GM12878 (cell line): Measurements from ENCODE around the gene RAB29. TPM values are rescaled to one million over a fixed set of nuclear protein-coding genes. Genes with fewer than 3 reads are reported as not detected.

ENCODE experiments used
- ATAC-seq: fragments of 200-7000 bp; cut with Tn5 transposase; 3 replicates; pipeline ENCODE4 v1.9.1; 2020; ENCODE audit warnings: mild to moderate bottlenecking, moderate library complexity
- BruUV-seq: library from RNA; stranded (reverse); fragments of 400-500 nt; replicated peaks from 2 replicates; lab custom pipeline; 2021; lab: Mats Ljungman, UMichigan
- CTCF ChIA-PET: fragments of 300-600 bp; sonication (Branson Sonifier 250); formaldehyde crosslinking; extraction: SDS; loops from one replicate; lab custom pipeline; 2021; ENCODE audit warnings: inconsistent platforms; lab: Yijun Ruan, JAX
- POLR2A ChIA-PET: fragments of 350-600 bp; formaldehyde crosslinking; extraction: SDS; loops from one replicate; lab custom pipeline; 2021; ENCODE audit warnings: inconsistent platforms; lab: Charles Lee
- RAD21 ChIA-PET: fragments of 300-600 bp; sonication (Branson Sonifier 250); formaldehyde crosslinking; loops from one replicate; lab custom pipeline; 2023; ENCODE audit warnings: antibody characterized with exemption; ENCODE audit not compliant: unreplicated experiment; lab: Charles Lee
- SMC1A ChIA-PET: fragments of 300-600 bp; sonication (Branson Sonifier 250); formaldehyde crosslinking; loops from one replicate; lab custom pipeline; 2023; ENCODE audit not compliant: unreplicated experiment, uncharacterized antibody; lab: Charles Lee
- DNase-seq: peaks from one replicate; pipeline ENCODE4 v3.0.0-alpha.2; 2011; ENCODE audit warnings: low read depth, low spot score
- FAIRE-seq: peaks from 3 replicates; lab custom pipeline; 2011; peaks lifted over from hg19 to GRCh38; lab: Jason Lieb, UNC
- H2AFZ ChIP-seq: 2 replicates; pipeline ENCODE4 v1.6.0; 2011; ENCODE audit warnings: low read depth, low read length, control low read depth; ENCODE audit not compliant: control insufficient read depth
- H3K27ac ChIP-seq: 2 replicates; pipeline ENCODE4 v1.5.1; 2011; ENCODE audit warnings: control low read depth; ENCODE audit not compliant: control insufficient read depth, insufficient read depth
- H3K27me3 ChIP-seq, 2 experiments: replicated peaks in 1 of 2; 2 replicates each; pipeline versions ENCODE4 v1.6.0 to v1.6.1; 2011; ENCODE audit warnings: low read length in 1 of 2; ENCODE audit not compliant: control insufficient read depth in 2 of 2, insufficient read depth in 2 of 2
- H3K36me3 ChIP-seq, 2 experiments: 2 replicates each; pipeline ENCODE4 v1.5.1; 2011; ENCODE audit warnings: low read length in 1 of 2; ENCODE audit not compliant: control insufficient read depth in 2 of 2, insufficient read depth in 2 of 2
- H3K4me1 ChIP-seq: 2 replicates; pipeline ENCODE4 v1.6.1; 2011; ENCODE audit warnings: mild to moderate bottlenecking, low read length, moderate library complexity, mixed read lengths; ENCODE audit not compliant: control insufficient read depth, insufficient read depth
- H3K4me2 ChIP-seq: 2 replicates; pipeline ENCODE4 v1.6.0; 2011; ENCODE audit warnings: control low read depth; ENCODE audit not compliant: control insufficient read depth, insufficient read depth
- H3K4me3 ChIP-seq: fragments of 200-600 bp; sonication (generic); 2 replicates; pipeline ENCODE4 v1.5.1; 2016
- H3K79me2 ChIP-seq: 2 replicates; pipeline ENCODE4 v1.6.0; 2011; ENCODE audit warnings: low read length; ENCODE audit not compliant: control insufficient read depth, insufficient read depth
- H3K9ac ChIP-seq: 2 replicates; pipeline ENCODE4 v1.8.0; 2011; ENCODE audit warnings: low read length, control low read depth, mixed read lengths; ENCODE audit not compliant: control insufficient read depth, insufficient read depth
- H3K9me3 ChIP-seq: replicated peaks from 3 replicates; pipeline ENCODE4 v1.5.1; 2011; ENCODE audit warnings: mild to moderate bottlenecking, low read length; ENCODE audit not compliant: control insufficient read depth, insufficient read depth
- H4K20me1 ChIP-seq: 2 replicates; pipeline ENCODE4 v1.6.0; 2011; ENCODE audit not compliant: control insufficient read depth, insufficient read depth
- BHLHE40 ChIP-seq, 2 experiments: fragments of 450-650 bp in 1 of 2; IDR thresholded peaks; 2 replicates each; pipeline ENCODE4 v1.6.1; 2011 to 2017; ENCODE audit warnings: low read depth in 2 of 2, borderline replicate concordance in 1 of 2, improper control_type of control experiment in 1 of 2, low read length in 1 of 2, mild to moderate bottlenecking in 1 of 2
- BMI1 ChIP-seq: fragments of 450-650 bp; IDR thresholded peaks from 2 replicates; pipeline ENCODE4 v1.6.1; 2016; ENCODE audit warnings: mild to moderate bottlenecking, moderate library complexity, borderline replicate concordance
- CBFB ChIP-seq: IDR thresholded peaks from 2 replicates; pipeline ENCODE4 v1.6.1; 2016; ENCODE audit warnings: antibody characterized with exemption, low read depth
- CHD2 ChIP-seq: IDR thresholded peaks from 2 replicates; pipeline ENCODE4 v1.6.1; 2011; ENCODE audit warnings: low read depth, low read length, improper control_type of control experiment, borderline replicate concordance
- ELK1 ChIP-seq: IDR thresholded peaks from 2 replicates; pipeline ENCODE4 v1.6.1; 2012; ENCODE audit warnings: low read depth, low read length, improper control_type of control experiment
- JUND ChIP-seq: IDR thresholded peaks from 2 replicates; pipeline ENCODE4 v1.6.1; 2012; ENCODE audit warnings: low read depth, mild to moderate bottlenecking, low read length, improper control_type of control experiment, moderate library complexity
- MLLT1 ChIP-seq: fragments of 450-650 bp; IDR thresholded peaks from 2 replicates; pipeline ENCODE4 v1.6.1; 2016; ENCODE audit warnings: mild to moderate bottlenecking
- PML ChIP-seq: IDR thresholded peaks from 2 replicates; pipeline ENCODE4 v1.6.1; 2012; ENCODE audit warnings: low read length, inconsistent platforms
- POLR2AphosphoS5 ChIP-seq: IDR thresholded peaks from 2 replicates; pipeline ENCODE4 v1.6.1; 2011; ENCODE audit warnings: mild to moderate bottlenecking, low read length, inconsistent platforms
- RUNX3 ChIP-seq: IDR thresholded peaks from 2 replicates; pipeline ENCODE4 v1.6.1; 2012; ENCODE audit warnings: low read length, inconsistent platforms
- SIX5 ChIP-seq: IDR thresholded peaks from 2 replicates; pipeline ENCODE4 v1.6.1; 2011; ENCODE audit warnings: mild to moderate bottlenecking, low read depth, low read length, moderate library complexity; ENCODE audit not compliant: severe bottlenecking
- SKIL ChIP-seq: fragments of 450-650 bp; IDR thresholded peaks from 2 replicates; pipeline ENCODE4 v1.6.1; 2017; ENCODE audit warnings: mild to moderate bottlenecking, low read depth, inconsistent platforms; ENCODE audit not compliant: poor library complexity, severe bottlenecking
- ZBTB11 ChIP-seq: fragments of 450-650 bp; formaldehyde crosslinking; IDR thresholded peaks from 2 replicates; pipeline ENCODE4 v1.5.0; 2022; ENCODE audit warnings: mild to moderate bottlenecking, missing genetic modification characterization
- WGBS: methylation state at CpG from one replicate; pipeline ENCODE4 v1.1.6; 2016; ENCODE audit warnings: low lambda C conversion rate; ENCODE audit not compliant: insufficient replicate concordance, insufficient coverage; ENCODE audit errors: missing lambda C conversion rate; 5-methylcytosine and 5-hydroxymethylcytosine counted together
- in situ Hi-C: fragments of 300-500 bp; cut with MboI; formaldehyde crosslinking; loops from 9 replicates; pipeline ENCODE4 v1.14.3; 2018; ENCODE audit warnings: mixed read lengths
- intact Hi-C: fragments of 100-400 bp; cut with micrococcal nuclease; formaldehyde crosslinking; loops from one replicate; pipeline ENCODE4 v1.14.2; 2022; ENCODE audit not compliant: unreplicated experiment
- polyA plus RNA-seq, 11 experiments: library from polyadenylated mRNA; depleted of rRNA in 4 of 11; unstranded in 6 of 11; stranded (reverse) in 5 of 11; fragments of >200 nt; fragmentation: Nextera tagmentation in 4 of 11; fragmentation: Illumina TruSeq in 1 of 11; extraction: Ambion mirVana in 4 of 11; extraction: Trizol in 1 of 11; gene quantifications; 1 replicate in 1 of 11; 2 replicates in 10 of 11; pipeline versions ENCODE4 v1.2.1 to v1.2.3, GENCODE V29; 2011 to 2016; ENCODE audit warnings: inconsistent platforms in 2 of 11, missing spikeins in 2 of 11, low read depth in 1 of 11
- total RNA-seq, 4 experiments: library from RNA; depleted of rRNA in 3 of 4; stranded (reverse); fragments of >200 nt in 3 of 4; fragmentation: Illumina TruSeq in 1 of 4; extraction: Trizol in 1 of 4; gene quantifications; 2 replicates each; pipeline versions ENCODE4 v1.2.1 to v1.2.3, GENCODE V29; 2013 to 2021

Gene RAB29
- total and polyA plus RNA-seq, 10 of the 15 experiments (the other 5 are each of a cell fraction or from before 2014, with no cell fraction given): 11.7 to 74.5 (median 15.0) TPM

GRCh38 chr1:205748403-205749233, 26.7 kb downstream of the RAB29 start:
- ChIA-PET SMC1A (interaction anchor here (0.7 to 4.0 kb wide), 6 partner anchors 24 to 89 kb away, joined by 3 to 30 read pairs (median 4); no protein-coding TSS in a partner anchor), CTCF (interaction anchor here (0.9 to 2.3 kb wide), 7 partner anchors 15 to 90 kb away, joined by 3 to 15 read pairs (median 5); partner anchors contain the start of gene RAB29), RAD21 (interaction anchor here (0.6 to 2.1 kb wide), 15 partner anchors 25 to 463 kb away, joined by 3 to 34 read pairs (median 5); partner anchors contain the start of gene RAB29), POLR2A (interaction anchor here (0.8 to 2.5 kb wide), 11 partner anchors 23 to 156 kb away, joined by 3 to 21 read pairs (median 4); partner anchors contain the start of gene RAB29)
- BruUV-seq: no TSS peak
- intact Hi-C loops: no loop called here
- DNase-seq: no peak
- WGBS: under 1% methylated on average over 24 of the region's 25 CpGs
- Histone ChIP-seq H3K9ac (peak overlapping the region; percentile 94), H3K79me2 (peaks cover 62% of the 10 kb centered on the region), H3K36me3 (0 out of 4 replicates have a peak, but pooled peaks cover 0 to 9% of the 10 kb centered on the region in 2 experiments), H3K4me3 (peak overlapping the region; percentile 90), H2AFZ (no peak overlapping the region), H3K27me3 (no peaks in the 10 kb centered on the region), H4K20me1 (0 out of 2 replicates have a peak, but pooled peaks cover 3% of the 10 kb centered on the region), H3K4me1 (peaks cover 4% of the 10 kb centered on the region), H3K9me3 (no peaks in the 10 kb centered on the region; the same call in 1 of the 3 replicates), H3K27ac (peak overlapping the region; percentile 99), H3K4me2 (peak overlapping the region; percentile 78)
- ATAC-seq: peak; percentile 41
- FAIRE-seq: peak; percentile 27
- in situ Hi-C loops: no loop called here
- TF ChIP-seq BHLHE40 (IDR thresholded peaks at IDR 0.05; ENCODE audit: borderline replicate concordance in 1 of 2, low read depth in 2 of 2, low read length in 1 of 2) (0 out of 4 replicates have a peak, but pooled peaks of 1 of the 2 experiments have one; percentile 7), ELK1 (no peak), CBFB (no peak), PML (peak; percentile 45; the same call in 1 of the 2 replicates), ZBTB11 (CRISPR knock-in tag) (no peak), SKIL (peak; percentile 63), MLLT1 (peak; percentile 75), POLR2AphosphoS5 (peak; percentile 74; the same call in 1 of the 2 replicates), RUNX3 (peak; percentile 27; the same call in 1 of the 2 replicates), SIX5 (peak; percentile 27), BMI1 (no peak), JUND (peak; percentile 53; the same call in 1 of the 2 replicates), CHD2 (no peak; the same call in 1 of the 2 replicates)
